Smooth muscle cell (in vitro differentiated cells): ENCODE data around the gene NEUROD1. TPM values are rescaled to one million over a fixed set of nuclear protein-coding genes. Genes with fewer than 3 reads are reported as not detected.
A peak's percentile ranks its signal among the peaks of the same experiment; 100 is the strongest.

Experiments used
- DNase-seq: peaks from one replicate; lab custom pipeline; 2025; ENCODE audit not compliant: unreplicated experiment; lab: John Stamatoyannopoulos, UW
- H2AFZ ChIP-seq: fragments of 200-600 bp; sonication (generic); 2 replicates; pipeline ENCODE4 v1.6.0; 2016; ENCODE audit warnings: antibody characterized with exemption, low read depth, mild to moderate bottlenecking
- H3F3A ChIP-seq: fragments of 200-600 bp; sonication (generic); 2 replicates; pipeline ENCODE4 v1.6.0; 2017; ENCODE audit warnings: antibody characterized with exemption, low read depth
- H3K27ac ChIP-seq: fragments of 200-600 bp; sonication (generic); 2 replicates; pipeline ENCODE4 v1.5.1; 2016; ENCODE audit warnings: low read depth, mild to moderate bottlenecking
- H3K27me3 ChIP-seq: fragments of 200-600 bp; sonication (generic); 2 replicates; pipeline ENCODE4 v1.6.1; 2016; ENCODE audit warnings: low read depth, mild to moderate bottlenecking
- H3K36me3 ChIP-seq: fragments of 200-600 bp; sonication (generic); 2 replicates; pipeline ENCODE4 v1.5.1; 2016; ENCODE audit warnings: low read depth
- H3K4me1 ChIP-seq: fragments of 200-600 bp; sonication (generic); 2 replicates; pipeline ENCODE4 v1.5.1; 2016; ENCODE audit warnings: low read depth
- H3K4me2 ChIP-seq: fragments of 200-600 bp; sonication (generic); 2 replicates; pipeline ENCODE4 v1.6.0; 2016; ENCODE audit warnings: mild to moderate bottlenecking
- H3K4me3 ChIP-seq: fragments of 200-600 bp; sonication (generic); 2 replicates; pipeline ENCODE4 v1.5.1; 2016; ENCODE audit warnings: mild to moderate bottlenecking
- H3K79me2 ChIP-seq: fragments of 200-600 bp; sonication (generic); 2 replicates; pipeline ENCODE4 v1.6.0; 2016; ENCODE audit warnings: low read depth, mild to moderate bottlenecking
- H3K9ac ChIP-seq: fragments of 200-600 bp; sonication (generic); 2 replicates; pipeline ENCODE4 v1.6.0; 2016; ENCODE audit warnings: low read depth
- H3K9me3 ChIP-seq: fragments of 200-600 bp; sonication (generic); replicated peaks from 2 replicates; pipeline ENCODE4 v1.5.1; 2016; ENCODE audit warnings: low read depth
- H4K20me1 ChIP-seq: fragments of 200-600 bp; sonication (generic); 2 replicates; pipeline ENCODE4 v1.6.0; 2016; ENCODE audit warnings: low read depth
- WGBS: methylation state at CpG from one replicate; pipeline ENCODE4 v1.1.7; 2016; ENCODE audit warnings: low lambda C conversion rate; 5-methylcytosine and 5-hydroxymethylcytosine counted together
- polyA plus RNA-seq: library from polyadenylated mRNA; unstranded; fragments of >200 nt; fragmentation: Nextera tagmentation; extraction: Ambion mirVana; gene quantifications from 2 replicates; pipeline ENCODE4 v1.2.1, GENCODE V29; 2016
- total RNA-seq: library from RNA; depleted of rRNA; stranded (reverse); fragments of >200 nt; gene quantifications from 2 replicates; pipeline ENCODE4 v1.2.3, GENCODE V29; 2014
- TF ChIP-seq, protein P1 (sequence below): fragments of 200-600 bp; sonication (generic); IDR thresholded peaks from 2 replicates; pipeline ENCODE4 v1.5.1; 2017; ENCODE audit warnings: borderline replicate concordance, mild to moderate bottlenecking, antibody characterized with exemption; ENCODE audit not compliant: insufficient read depth, poor library complexity, severe bottlenecking

The NEUROD1 gene
- total and polyA plus RNA-seq, 2 experiments from 2014 or later: not detected

DNA sequence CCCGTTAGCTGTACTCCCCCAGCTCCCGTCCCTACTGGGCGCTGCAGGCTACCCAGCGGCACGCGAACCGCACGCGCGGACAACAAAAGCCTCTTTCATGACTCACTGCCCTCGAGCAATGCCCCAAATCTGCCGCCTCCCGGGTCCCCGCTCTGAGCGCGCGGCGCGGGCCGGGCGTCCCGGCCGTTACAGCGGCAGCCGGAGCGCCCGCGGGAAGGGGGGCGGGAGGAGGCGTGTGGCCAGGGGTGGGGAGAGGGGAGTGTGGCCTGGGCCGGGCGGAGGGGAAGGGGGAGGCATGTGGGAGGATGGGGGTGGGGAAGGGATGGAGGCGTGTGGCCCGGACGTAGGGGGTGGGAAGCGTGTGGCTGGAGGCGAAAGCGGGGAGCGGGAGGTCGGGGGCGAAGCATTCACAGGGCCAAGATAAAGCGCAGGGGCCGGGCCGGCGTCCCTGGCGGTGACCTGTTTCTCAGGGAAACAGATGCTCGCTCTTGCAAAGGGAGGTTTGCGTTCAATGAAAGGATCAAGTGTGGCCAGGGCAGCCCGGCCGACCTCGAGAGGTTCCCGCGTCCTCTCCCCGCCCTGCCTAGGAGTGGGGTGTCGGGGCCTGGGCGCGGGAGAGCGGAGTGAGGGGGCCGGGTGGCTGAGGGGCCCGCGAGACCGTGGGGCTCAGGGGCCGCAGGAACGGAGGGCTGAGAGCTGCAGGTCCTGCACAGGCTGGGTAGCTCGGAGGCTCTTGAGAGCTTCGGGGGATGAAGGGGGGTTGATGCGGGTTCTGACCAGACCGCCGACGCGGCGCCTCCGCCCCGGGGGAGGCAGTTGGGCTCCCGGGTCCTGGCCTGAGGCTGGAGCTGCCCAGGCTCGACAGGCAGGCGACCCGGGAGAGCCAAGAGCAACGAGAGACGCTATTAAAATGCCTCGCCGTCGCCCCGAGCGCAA lies 3.5 kb upstream of the NEUROD1 start:
- WGBS: 2% methylated on average over 57 of the region's 85 CpGs
- Histone ChIP-seq H3K36me3 (no peaks in the 10 kb centered on the region), H4K20me1 (no peaks in the 10 kb centered on the region), H2AFZ (no peak overlapping the region), H3K4me2 (peak overlapping the region; percentile 80), H3K79me2 (no peaks in the 10 kb centered on the region), H3F3A (no peaks in the 10 kb centered on the region), H3K27me3 (peaks cover 100% of the 10 kb centered on the region), H3K9ac (no peak overlapping the region), H3K9me3 (no peaks in the 10 kb centered on the region), H3K27ac (no peak overlapping the region), H3K4me1 (peaks cover 10% of the 10 kb centered on the region), H3K4me3 (peak overlapping the region; percentile 32)
- no peak for DNase-seq
- TF ChIP-seq, protein P1, sequence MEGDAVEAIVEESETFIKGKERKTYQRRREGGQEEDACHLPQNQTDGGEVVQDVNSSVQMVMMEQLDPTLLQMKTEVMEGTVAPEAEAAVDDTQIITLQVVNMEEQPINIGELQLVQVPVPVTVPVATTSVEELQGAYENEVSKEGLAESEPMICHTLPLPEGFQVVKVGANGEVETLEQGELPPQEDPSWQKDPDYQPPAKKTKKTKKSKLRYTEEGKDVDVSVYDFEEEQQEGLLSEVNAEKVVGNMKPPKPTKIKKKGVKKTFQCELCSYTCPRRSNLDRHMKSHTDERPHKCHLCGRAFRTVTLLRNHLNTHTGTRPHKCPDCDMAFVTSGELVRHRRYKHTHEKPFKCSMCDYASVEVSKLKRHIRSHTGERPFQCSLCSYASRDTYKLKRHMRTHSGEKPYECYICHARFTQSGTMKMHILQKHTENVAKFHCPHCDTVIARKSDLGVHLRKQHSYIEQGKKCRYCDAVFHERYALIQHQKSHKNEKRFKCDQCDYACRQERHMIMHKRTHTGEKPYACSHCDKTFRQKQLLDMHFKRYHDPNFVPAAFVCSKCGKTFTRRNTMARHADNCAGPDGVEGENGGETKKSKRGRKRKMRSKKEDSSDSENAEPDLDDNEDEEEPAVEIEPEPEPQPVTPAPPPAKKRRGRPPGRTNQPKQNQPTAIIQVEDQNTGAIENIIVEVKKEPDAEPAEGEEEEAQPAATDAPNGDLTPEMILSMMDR: no peak

DNA sequence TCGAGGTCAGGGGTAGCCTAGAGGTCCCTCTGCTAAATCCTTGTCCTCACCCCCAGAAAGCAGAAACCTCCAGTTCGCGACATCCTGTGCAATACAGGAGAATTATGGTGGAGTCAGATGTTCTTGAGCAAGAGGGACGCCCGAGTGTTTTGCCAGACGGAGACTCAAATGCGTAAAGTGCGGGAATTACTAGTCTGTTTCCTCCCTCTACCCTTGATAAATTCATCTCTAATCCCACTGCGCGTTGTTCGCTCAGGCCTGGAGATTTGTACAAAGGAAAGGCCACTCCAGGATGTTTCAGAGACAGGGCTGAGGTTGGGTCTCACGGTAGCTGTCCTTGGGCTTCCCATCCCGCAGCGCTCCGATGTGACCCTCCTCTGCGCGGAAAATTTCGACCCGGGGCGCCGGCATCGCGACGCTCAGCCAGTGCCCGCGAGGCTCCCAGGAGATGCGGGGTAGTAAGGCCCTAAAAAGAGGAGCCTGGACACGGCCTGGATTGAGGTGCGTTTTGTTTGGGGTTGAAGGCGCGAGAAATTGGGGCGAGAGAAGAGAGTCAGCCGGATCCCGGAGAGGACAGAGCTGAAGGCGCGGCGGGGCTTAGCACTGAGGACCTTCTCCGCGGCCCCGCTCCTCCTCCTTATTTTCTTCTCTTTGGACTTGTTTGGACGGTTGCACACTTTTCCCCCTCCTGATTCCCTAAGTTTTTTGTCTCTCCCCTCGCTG lies 2.6 kb upstream of the NEUROD1 start:
- Histone ChIP-seq H3K79me2 (no peaks in the 10 kb centered on the region), H3K4me3 (peak overlapping the region; percentile 32), H3K9me3 (no peaks in the 10 kb centered on the region), H3K4me2 (peak overlapping the region; percentile 80), H3K36me3 (no peaks in the 10 kb centered on the region), H3F3A (no peaks in the 10 kb centered on the region), H2AFZ (no peak overlapping the region), H3K27me3 (peaks cover 100% of the 10 kb centered on the region), H3K9ac (no peak overlapping the region), H3K27ac (no peak overlapping the region), H3K4me1 (peaks cover 10% of the 10 kb centered on the region), H4K20me1 (no peaks in the 10 kb centered on the region)
- TF ChIP-seq, protein P1: no peak
- WGBS: 9% methylated on average over 41 of the region's 42 CpGs
- no peak for DNase-seq

DNA sequence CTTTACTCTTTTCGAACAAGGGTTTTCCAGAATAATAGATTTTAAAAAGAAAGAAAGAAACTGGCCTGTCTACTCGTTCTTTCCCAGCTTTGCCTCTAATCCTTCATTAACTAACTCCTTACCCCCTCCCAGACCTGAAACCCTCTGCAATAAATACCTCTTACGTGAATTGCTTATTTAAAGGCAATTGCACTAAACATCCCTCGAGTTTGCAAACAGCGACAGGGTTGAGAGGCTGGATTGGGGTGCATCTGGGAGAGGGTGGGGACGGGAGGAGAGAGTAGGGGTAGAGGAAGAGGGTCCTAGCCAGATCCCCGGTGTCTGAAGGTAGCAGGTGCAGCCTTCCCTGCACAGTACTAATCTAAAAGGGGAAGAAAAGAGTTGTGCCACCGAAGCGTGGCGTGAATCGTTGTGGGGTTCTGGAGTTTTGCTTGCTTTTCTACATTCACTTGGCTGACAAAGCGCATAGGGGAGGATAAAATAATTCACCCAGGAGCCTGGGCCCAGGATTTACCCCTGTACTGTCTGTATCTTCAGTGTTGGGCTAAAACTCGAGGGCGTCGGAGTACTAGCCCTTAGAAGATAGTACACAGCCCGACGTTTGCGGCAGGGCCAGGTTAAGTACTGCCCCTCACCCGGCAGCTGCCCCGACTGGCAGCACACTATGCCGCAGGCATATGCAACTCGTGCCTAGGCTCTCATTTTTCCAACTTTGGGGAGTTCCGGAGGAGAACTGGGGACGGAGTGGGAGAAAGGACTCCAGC lies 1.9 kb upstream of the NEUROD1 start:
- TF ChIP-seq, protein P1: no peak
- DNase-seq: no peak
- WGBS: 29% methylated on average over 24 of the region's 24 CpGs

More for the DNA sequence above, 1.9 kb upstream of the NEUROD1 start:
- H3K4me1 ChIP-seq: peaks cover 10% of the 10 kb centered on the region
- H3K4me2 ChIP-seq: no peak overlapping the region
- H3K9me3 ChIP-seq: no peaks in the 10 kb centered on the region
- peaks cover 100% of the 10 kb centered on the region for H3K27me3 ChIP-seq
- H4K20me1 ChIP-seq: no peaks in the 10 kb centered on the region
- H3K27ac ChIP-seq: no peak overlapping the region
- no peak overlapping the region for H3K4me3 ChIP-seq
- no peaks in the 10 kb centered on the region for H3K36me3 ChIP-seq
- no peaks in the 10 kb centered on the region for H3F3A ChIP-seq
- no peak overlapping the region for H3K9ac ChIP-seq
- no peaks in the 10 kb centered on the region for H3K79me2 ChIP-seq
- H2AFZ ChIP-seq: no peak overlapping the region
